GDM1 (cell line): ENCODE data around the gene UPK1A.
"Not testable (repeated sequence)": the region's sequence is repeated elsewhere in the genome, so short reads cannot be mapped to it uniquely, and the experiment has no call there.

Experiments
- DNase-seq: peaks from one replicate; lab custom pipeline; 2025; lab: John Stamatoyannopoulos, UW

UPK1A gene

DNA sequence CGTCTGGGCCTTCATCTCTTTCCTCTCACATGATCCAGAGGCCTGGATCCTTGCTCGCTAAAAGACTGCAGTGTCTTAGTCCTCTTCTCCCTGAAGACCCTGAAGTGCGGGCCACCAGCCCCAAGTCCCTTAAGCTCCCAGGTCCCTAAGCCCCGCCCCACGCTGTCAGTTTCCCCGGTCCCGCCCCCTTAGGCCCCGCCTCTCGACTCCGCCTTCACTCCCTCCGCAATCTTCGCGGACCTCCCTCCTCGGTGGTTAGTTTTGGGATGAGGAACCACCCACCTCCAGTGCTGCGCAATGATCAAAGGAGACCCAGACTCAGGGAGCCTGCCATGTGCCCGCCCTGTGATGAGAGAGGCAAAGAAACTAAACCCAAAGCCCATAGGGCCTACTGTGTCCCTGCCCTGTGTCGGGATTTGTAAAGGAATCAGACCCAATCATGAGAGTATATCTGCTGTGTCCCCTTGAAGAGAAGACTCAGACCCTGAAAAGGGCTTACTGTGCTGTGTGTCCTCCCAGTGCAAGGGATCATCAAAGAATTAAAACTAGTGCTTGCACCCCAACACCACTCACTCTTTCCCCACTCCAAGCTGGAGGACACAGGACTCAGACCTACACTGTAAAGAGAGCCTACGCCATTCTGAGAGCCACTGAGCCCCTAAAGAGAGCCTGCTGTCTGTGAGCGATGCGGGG lies 21.2 kb upstream of the UPK1A start:
- DNase-seq: peak; percentile 70

DNA sequence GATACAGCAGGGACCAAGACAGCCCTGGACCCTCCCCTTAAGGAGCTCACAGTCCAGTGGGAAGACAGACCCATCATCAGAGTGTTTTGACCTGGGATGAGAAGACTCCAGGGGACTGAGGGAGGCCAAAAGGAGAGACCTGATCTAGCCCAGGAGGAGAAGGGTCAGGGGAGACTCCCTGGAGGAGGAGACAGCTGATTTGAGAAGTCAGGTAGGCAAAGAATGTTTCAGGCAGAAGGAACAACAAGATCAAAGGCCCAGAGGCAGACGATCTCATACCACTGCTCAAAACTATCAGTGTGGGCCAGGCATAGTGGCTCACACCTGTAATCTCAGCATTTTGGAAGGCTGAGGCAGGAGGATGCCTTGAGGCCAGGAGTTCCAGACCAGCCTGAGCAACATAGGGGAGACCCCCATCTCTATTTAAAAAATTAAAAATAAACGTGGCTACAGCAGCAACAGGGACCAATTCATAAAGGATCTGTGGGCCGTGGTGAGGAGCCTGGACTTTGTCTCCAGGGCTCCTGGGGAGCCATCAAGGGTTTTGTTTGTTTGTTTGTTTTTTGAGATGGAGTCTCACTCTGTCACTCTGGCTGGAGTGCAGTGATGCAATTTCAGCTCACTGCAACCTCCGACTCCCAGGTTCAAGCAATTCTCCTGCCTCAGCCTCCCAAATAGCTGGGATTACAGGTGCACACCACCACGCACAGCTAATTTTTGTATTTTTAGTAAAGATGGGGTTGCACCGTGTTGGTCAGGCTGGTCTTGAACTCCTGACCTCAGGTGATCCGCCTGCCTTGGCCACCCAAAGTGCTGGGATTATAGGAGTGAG lies 20.4 kb upstream of the UPK1A start:
- no peak for DNase-seq

DNA sequence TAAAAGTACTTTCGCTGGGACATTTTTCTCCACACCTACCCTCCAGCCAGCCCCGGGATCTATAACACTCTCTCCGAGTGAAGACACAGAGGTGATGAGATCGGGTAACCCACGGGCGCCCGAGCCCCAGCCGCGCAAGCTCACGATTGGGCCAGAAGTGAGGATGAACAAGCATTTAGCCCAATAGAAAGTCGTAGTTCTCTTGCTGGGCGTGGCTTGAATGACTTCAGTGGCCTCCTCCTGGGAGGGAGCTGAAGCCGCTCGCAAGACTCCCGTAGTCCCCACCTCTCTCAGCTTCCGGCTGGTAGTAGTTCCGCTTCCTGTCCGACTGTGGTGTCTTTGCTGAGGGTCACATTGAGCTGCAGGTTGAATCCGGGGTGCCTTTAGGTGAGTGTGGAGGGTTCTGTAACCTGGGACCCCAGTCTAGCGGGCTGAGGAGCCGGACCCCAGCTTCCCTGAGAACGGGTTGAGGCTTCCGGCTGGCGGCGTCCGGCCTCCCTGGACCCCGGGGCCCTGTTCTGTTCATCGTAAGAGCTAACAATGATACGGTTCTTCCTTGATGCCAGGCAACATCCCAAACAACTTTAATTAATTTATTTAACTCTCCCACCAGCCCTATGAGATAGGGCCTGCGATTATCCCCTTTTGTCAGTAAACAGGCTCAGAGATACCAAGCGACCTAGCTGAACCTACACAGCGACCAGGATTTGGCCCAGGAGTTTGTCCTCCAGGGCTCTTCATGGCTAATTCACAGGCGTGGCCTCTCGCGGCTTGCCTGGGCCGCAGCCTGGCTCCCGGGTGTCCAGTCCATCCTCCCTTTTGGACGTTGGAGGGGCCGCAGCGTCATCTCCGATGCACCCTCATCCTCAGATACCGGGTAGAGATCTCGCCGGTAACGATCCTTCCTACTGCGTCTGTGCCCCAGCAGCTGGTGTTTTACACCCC lies 18.0 kb upstream of the UPK1A start, which contains the start of gene COX6B1:
TSS of gene COX6B1 (plus strand) at position 307 of the 945 bp plus-strand sequence. CDS start 2,921 bp downstream, outside the sequence.
- DNase-seq: peak; percentile 94

DNA sequence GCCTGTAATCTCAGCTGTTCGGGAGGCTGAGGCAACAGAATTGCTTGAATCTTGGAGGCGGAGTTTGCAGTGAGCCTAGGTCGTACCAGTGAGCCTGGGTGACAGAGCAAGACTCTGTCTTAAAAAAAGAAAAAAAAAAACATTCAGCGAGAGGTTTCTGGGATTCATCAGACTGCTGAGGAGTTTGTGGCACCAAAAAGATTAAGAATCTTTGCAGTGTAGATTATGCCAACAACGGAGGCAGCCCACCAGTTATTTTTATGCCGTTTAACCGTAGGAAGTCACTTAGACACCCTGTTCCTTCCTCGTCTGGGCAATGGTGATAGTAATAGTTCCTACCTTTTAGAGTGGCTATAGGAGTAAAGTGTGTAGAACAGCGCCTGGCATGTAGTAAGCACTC lies 15.7 kb upstream of the UPK1A start:
- DNase-seq: peak; percentile 16

DNA sequence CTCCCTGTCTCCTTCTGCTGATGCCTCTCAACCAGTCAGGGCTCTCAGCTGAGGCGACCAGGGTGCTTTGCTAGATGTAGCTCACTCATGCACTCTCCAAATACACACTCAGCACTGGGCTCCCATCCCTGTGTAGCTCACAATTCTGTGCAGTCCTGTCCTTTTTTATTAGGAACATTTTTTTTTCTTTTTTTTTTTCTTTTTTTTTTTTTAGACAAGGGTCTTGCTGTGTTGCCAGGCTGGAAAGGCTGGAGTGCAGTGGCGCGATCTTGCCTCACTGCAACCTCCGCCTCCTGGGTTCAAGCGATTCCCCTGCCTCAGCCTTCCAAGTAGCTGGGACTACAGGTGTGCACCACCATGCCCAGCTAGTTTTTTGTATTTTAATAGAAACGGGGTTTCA lies 11.5 kb upstream of the UPK1A start:
- DNase-seq: not testable (repeated sequence)

DNA sequence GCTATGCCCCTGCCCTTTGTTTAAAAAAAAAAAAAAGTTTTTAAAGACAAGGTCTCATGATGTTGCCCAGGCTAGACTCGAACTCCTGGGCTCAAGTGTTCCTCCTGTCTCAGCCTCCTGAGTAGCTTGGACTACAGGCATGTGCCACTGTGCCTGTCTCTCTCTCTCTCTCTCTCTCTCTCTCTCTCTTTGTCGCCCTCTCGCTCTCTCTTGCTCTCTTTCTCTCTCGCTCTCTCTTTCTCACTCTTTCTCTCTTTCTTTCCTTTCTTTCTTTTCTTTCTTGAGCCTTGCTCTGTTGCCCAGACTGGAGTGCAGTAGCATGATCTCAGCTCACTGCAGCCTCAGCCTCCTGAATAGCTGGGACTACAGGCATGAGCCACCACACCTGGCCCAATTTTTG lies 10.7 kb upstream of the UPK1A start:
- DNase-seq: no peak

DNA sequence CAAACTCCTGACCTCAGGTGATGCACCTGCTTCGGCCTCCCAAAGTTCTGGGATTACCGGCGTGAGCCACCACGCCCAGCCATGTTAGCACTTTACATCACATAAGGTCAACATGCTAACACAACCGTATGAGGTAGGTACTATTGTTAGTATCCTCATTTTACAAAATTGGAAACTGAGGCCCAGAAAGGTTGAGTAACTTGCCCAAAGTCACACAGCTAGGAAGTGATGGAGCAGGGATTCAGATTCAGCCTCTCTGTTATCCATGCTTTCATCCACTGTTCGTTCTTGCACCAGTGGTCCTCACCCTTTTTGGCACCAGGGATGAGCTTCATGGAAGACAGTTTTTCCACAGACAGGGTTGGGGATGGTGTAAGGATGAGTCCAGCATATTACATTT lies 9.6 kb upstream of the UPK1A start:
- no peak for DNase-seq

DNA sequence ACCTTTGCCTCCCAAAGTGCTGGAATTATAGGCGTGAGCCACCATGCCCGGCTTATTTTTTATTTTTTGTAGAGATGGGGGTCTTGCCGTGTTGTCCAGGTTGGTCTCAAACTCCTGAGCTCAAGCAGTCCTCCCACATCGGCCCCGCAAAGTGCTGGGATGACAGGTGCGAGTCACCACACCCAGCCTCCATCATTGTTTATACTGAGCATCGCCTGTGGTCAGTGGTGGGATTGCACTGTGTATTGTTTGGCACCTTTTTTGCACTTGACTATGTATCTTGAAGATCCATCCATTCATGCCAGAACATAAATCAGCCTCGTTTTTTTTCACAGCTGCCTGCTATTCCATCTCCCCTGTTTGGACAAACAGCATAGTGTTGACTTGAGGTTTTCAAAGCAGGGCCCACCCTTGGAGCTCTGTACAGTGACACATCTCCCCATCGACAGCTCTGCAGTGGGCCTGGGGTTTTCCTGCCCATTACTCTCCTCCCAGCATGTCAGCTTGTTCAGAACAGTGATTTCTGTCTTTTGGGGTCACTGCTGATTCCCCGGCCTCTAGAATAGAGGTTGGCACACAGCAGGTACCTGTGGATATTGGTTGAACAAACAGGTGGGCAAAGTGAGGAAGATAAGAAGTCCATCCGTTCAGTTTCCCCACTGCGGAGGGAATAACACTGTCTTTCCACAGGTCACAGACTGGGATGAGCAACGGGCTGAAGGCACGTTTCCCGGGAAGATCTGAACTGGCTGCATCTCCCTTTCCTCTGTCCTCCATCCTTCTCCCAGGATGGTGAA lies 8.2 kb upstream of the UPK1A start:
- no peak for DNase-seq

DNA sequence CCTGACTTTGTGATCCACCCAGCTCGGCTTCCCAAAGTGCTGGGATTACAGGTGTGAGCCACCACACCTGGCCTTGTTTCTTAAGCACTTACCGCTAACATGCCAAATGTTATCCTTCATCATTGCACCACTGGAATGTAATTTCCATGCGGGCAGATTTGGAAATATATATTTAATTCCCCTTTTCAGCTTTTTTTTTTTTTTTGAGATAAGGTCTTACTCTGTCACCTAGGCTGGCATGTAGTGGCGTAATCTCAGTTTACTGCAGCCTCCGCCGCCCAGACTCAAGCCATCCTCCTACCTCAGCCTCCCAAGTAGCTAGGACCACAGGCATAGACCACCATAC lies 4.3 kb upstream of the UPK1A start:
- DNase-seq: no peak

DNA sequence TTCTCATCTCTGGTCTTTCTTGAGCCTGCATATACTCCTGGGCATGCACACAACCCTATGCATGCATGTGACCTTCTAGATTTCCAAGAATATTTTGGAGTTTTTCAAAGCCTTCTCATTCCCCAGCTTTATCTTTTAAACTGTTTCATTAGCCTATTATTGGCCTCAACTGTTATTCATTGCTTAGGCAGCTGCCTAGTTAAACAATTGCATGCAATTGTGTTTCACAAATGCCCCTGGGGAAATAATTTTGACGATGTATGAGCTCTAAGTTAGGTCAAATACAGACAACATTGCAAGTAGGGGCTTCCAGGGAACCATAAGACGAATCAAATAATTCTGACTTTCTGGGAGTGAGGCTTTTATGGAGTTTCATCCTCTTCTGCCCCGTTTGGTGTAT lies 2.3 kb upstream of the UPK1A start:
- DNase-seq: no peak

DNA sequence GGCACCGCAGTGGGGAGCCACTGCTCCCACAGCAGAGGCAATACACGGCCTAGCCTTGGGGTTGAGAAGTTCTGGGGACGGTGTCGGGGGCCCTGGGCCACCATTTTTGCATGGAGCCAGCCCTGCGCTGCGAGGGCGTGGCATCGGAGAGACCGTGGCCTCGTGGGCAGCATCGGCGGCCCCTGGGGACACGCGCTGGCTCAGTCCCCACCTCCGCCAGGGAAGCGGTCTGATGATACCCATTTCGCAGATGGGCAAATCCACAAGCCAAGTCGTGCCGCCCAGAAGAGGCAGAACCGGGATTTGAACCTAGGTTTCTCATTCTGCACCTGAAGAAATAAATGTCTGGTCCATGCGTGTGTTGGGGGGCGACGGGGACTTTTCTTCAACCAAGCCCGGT lies 1.2 kb upstream of the UPK1A start:
- DNase-seq: no peak

DNA sequence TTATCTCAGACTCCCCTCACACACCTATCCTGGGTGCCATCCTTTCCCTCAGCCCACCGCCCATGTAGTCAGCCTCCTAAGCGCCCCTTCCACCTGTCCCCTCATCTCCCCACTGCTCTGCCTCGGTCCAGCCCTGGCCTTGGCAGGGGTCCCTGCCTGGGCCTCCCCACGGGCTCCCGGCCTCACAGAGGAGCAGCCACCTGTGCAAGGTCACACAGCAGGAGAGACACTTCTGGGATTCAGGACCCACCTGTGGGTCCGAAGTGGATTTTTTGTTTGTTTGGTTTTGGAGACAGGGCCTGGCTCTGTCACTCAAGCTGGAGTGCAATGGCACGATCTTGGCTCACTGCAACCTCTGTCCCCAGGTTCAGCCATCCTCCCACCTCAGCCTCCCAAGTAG lies 713 bp upstream of the UPK1A start:
- DNase-seq: no peak

DNA sequence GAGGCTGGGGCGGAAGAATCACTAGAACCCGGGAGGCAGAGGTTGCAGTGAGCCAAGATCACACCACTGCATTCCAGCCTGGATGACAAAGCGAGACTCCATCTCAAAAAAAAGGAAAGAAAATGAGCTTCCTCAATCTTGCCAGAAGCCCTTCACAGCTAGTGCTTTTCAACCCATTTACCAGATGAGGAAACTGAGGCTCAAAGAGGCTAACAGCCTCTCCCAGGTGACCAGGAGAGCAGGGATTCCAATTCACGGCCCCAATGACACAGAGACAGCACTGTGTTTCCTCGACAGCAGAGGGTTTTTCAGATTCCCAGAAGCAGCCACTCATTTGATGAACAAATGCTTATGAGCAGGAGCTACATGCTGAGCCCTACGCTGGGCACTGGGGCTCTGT lies 3.2 kb downstream of the UPK1A start:
- DNase-seq: no peak

DNA sequence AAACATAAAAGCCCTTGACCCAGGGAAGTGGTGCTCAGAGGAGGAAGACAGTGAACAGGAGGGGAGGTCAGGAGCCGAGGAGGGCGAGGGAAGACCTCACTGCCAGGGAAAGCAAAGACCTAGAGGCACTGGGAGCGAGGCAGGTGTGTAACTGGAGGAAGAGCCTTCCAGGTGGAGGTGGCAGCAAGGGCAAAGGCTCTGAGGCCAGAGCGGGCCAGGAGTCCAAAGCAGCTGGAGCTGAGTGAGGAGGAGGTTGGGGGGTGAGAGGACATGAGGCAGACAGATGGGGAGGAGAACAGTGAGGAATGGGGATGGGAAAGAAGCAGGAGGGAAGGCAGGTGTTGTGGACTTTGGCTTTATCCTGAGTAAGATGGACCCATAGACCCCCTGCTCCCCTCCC lies 3.7 kb downstream of the UPK1A start:
- DNase-seq: no peak

DNA sequence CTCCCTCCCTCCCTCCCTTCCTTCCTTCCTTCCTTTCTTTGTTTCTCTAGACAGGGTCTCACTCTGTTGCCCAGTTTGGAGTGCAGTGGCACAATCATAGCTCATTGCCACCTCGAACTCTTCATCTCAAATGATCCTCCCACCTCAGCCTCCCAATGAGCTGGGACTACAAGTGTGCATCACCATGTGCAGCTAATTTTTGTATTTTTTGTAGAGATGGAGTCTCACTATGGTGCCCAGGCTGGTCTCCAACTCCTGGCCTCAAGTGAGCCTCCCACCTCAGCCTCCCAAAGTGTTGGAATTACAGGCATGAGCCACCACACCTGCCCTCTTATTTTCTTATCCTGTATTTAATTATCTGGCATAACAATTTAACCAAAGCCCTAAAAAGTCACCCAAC lies 4.4 kb downstream of the UPK1A start:
- no peak for DNase-seq

DNA sequence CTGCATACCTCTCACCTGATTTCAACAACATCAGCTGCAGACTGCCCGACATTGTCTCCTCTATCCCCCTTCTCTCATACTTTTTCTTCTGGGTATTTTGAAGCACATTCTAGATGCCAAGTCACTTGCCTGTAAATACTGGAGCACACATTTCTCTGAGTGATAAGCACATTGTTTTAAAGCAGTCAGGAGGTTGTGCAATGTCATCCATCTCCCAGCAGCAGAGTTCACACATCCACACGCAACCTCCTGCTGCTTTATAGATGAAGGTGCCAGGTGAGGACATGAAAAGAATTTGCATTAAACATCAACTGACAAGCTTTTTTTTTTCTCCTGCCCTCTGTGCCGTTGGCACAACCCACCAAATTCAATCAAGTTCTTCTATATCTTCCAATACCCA lies 5.5 kb downstream of the UPK1A start:
- DNase-seq: no peak

DNA sequence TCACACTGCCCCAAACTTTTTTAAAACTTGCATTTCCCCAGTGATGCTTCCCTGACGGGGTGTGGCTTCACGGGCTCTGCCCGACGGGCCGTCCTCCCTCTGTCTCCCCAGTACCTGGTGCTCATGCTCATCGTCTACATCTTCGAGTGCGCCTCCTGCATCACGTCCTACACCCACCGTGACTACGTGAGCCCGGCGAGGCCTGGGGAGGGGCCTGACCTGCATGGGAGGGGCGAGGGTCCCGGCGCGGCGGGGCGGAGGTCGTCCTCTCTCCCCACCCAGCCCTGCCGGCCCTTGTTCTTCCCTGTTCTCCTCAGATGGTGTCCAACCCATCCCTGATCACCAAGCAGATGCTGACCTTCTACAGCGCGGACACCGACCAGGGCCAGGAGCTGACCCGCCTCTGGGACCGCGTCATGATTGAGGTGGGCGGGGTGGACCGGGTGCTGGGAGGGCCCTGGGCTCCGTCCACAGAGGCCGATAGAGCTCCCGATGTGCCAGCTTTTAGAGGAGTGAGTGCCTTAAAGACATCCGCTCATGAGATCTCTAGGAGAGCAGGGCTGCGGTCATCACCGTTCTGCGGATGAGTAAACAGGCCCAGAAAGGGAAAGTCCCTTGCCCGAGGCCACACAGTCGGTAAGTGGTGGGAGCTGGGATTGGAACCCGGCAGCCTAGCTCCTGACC lies 6.9 kb downstream of the UPK1A start:
- no peak for DNase-seq

DNA sequence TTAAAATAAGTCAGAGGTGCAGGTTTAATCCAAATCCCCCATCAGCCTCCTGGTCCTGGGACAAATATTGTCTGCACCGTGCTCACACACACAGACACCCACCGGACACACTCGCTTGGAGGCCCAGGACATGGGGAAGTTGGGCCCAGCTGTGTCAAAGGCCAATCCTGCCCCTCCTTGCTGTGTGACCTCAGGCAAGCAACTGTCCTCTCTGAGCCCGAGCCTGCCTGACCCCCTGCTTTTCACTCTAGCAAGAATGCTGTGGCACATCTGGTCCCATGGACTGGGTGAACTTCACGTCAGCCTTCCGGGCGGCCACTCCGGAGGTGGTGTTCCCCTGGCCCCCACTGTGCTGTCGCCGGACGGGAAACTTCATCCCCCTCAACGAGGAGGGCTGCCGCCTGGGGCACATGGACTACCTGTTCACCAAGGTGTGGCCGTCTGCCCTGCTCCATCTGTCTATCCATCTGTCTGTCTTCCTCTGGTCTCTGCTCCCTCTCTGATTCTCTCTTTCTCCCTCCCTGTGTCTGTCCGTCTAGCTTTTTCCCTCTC lies 9.3 kb downstream of the UPK1A start:
- DNase-seq: no peak

DNA sequence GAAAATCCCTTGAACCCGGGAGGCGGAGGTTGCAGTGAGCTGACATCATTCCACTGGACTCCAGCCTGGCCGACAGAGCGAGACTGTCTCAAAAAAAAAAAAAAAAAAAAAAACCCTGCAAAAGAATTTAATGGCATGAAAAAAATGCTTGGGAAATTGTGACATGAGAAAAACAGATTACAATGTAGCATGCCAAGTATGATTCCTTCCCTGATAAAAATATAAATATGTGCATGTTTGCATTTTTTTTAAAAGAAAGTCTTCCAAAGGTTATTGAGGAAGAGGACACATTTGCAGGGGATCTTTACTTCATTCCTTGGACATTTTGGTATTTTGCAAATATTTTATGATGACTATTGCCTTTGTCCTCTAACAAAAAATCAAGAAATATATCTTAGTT lies 23.5 kb downstream of the UPK1A start:
- no peak for DNase-seq

DNA sequence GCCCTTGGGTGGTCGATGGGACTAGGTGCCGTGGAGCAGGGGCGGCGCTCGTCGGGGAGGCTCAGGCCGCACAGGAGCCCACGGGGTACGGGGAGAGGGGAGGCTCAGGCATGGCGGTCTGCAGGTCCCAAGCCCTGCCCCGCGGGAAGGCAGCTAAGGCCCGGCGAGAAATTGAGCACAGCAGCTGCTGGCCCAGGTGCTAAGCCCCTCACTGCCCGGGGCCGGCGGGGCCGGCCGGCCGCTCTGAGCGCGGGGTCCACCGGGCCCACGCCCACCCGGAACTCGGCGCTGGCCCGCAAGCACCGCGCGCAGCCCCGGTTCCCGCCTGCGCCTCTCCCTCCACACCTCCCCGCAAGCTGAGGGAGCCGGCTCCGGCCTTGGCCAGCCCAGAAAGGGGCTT lies 24.8 kb downstream of the UPK1A start:
- not testable (repeated sequence) for DNase-seq

DNA sequence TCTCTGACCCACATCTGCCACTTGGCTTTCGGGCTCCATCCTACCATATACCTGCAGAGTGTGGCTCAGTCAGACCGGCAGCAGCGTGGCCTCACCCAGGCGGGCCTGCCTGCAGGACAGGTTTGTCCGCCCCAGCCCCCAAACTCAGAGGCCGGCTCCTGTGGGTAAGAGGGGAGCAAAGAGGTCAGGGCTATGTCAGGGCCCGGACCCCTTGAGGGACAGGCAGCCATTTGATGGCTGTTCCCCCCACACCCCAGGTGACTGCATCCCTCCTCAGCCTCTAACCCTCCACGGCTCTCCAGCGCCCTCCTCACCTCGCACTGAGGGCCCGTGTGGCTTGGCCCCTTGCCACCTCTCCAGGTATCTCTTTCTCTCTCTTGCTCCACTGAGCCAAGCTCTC lies 25.7 kb downstream of the UPK1A start:
- no peak for DNase-seq
